Thymus (tissue), 11 donors: Measurements from ENCODE around the gene ZFP36L1. TPM values are rescaled to one million over a fixed set of nuclear protein-coding genes. Genes with fewer than 3 reads are reported as not detected.

ENCODE experiments used
- DNase-seq, 9 donors: peaks; one replicate each; pipeline ENCODE4 v3.0.0-alpha.2; 2013; ENCODE audit warnings: low spot score in 9 of 9, low read depth in 6 of 9, missing footprints in 1 of 9
- H3K27ac ChIP-seq, 2 donors: one replicate each; pipeline ENCODE4 v1.5.1; 2013; ENCODE audit warnings: control low read depth in 1 of 2, low read depth in 1 of 2, low read length in 1 of 2, mild to moderate bottlenecking in 1 of 2, moderate library complexity in 1 of 2
- H3K27me3 ChIP-seq, 2 donors: one replicate each; pipeline ENCODE4 v1.5.1; 2013; ENCODE audit warnings: low read length in 1 of 2; ENCODE audit not compliant: control insufficient read depth in 2 of 2, insufficient read depth in 1 of 2
- H3K36me3 ChIP-seq, 2 donors: one replicate each; pipeline ENCODE4 v1.5.1; 2013; ENCODE audit warnings: low read length in 1 of 2, mild to moderate bottlenecking in 1 of 2, moderate library complexity in 1 of 2; ENCODE audit not compliant: control insufficient read depth in 2 of 2, insufficient read depth in 2 of 2
- H3K4me1 ChIP-seq, 2 donors: one replicate each; pipeline ENCODE4 v1.5.1; 2013; ENCODE audit warnings: low read length in 2 of 2; ENCODE audit not compliant: control insufficient read depth in 2 of 2, insufficient read depth in 2 of 2
- H3K4me3 ChIP-seq, 2 donors: one replicate each; pipeline ENCODE4 v1.5.1; 2013; ENCODE audit warnings: low read length in 2 of 2, control low read depth in 1 of 2, mild to moderate bottlenecking in 1 of 2
- H3K9me3 ChIP-seq, 2 donors: one replicate each; pipeline ENCODE4 v1.5.1; 2013; ENCODE audit warnings: low read length in 1 of 2, mild to moderate bottlenecking in 1 of 2; ENCODE audit not compliant: control insufficient read depth in 2 of 2, insufficient read depth in 1 of 2
- WGBS: extraction: QIAGEN DNeasy Blood & Tissue Kit; methylation state at CpG from one replicate; pipeline ENCODE4 v1.1.7; 2013; 5-methylcytosine and 5-hydroxymethylcytosine counted together
- polyA plus RNA-seq: library from polyadenylated mRNA; stranded (reverse); fragments of 200-250 nt; gene quantifications from one replicate; pipeline ENCODE4 v1.2.3, GENCODE V29; 2013
- total RNA-seq: library from RNA; stranded (reverse); fragments of 120-200 nt; gene quantifications from one replicate; pipeline ENCODE4 v1.2.4, GENCODE V29; 2013
- donor health status: healthy.

ZFP36L1 gene
- total and polyA plus RNA-seq, 2 donors: 30.0 to 109 TPM

DNA sequence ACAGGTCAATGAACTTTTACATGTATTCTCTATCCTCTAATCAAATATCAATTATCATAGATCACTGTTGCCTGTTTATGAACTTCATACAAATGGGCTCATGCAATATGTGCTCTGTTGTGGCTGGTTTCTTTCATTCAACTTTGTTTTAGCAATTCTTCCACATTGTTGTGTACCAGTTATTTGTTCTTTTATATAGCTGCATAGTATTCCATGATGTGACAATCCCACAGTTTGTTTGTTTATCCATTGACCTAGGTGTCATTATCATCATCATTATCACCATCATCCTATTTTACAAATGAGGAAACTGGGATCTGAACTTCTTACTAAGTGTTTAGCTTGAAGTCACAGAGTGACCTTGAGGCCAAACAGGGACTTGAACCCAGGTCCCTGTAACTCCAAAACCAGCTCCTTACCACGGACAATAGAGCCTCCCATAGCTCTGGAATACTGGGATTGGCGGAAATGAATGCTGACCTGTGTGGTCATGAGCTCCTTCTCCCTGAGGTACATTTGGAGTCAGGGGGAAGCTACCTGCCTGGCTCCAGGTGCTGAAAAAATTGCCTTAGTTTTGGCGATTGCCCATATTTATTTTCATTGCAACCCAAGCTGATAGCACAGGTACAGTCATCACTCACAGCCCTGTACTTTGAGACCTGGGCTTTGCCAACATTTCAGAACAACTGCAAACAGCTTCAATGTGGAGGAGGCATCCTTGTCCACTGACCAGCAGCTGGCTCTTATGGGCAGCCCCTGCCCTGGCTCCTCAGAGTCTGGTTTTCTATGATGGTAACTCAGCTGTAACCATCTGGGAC lies 9.2 kb downstream of the ZFP36L1 start:
- peaks cover 40 to 79% of the 10 kb centered on the region in 2 donors for H3K4me1 ChIP-seq

DNA sequence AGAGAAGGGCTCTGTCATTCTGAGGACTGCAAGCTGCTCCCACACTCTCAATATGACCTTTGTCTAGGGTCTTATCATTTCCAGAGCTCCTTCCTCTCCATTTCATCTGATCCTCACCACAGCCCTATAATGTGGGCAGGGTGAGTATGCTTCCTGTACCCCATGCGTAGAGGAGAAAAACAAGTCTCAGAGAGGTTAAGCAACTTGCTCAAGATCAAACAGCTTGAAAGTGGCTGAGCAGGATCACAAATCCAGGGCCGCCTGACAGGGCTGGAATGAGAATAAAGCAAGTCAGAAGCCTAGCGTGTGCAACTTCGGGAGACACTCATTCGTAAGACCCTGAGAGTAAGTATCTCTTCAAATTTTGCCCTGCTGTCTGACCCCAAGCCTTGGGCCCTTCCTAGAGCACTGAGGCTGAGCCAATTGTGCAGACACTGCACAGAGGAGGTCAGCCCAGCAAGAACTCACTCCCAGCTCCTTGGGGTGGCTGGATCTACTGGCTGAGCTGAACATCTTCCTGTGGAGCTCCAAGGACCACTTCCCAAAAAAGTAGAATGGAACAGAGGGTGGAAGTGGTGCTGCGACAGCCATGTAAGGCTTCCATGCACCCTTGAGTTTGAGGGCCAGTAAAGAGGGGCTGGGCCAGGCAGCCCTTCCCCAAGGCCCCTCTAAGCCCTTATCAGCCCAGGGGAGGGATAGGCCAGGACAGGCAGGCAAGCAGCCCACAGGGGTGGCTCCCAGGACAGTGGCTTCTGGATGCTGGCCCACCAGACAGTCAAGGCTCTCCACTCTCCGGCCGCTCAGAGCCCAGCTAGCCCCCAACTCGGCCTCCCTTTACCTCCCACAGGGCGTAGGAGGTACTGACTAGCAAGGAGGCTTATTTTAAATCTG lies 10.5 kb downstream of the ZFP36L1 start:
- peak in 4 of 9 donors; percentile 75 to 92 (median 78) for DNase-seq
- peak overlapping the region; percentile 36 to 48 for H3K27ac ChIP-seq
- H3K27me3 ChIP-seq: no peaks in the 10 kb centered on the region
- peaks cover 6 to 11% of the 10 kb centered on the region in 2 donors for H3K36me3 ChIP-seq
- WGBS: 75% methylated on average over 10 of the region's 10 CpGs
- no peak overlapping the region for H3K4me3 ChIP-seq
- no peaks in the 10 kb centered on the region for H3K9me3 ChIP-seq
- H3K4me1 ChIP-seq: peaks cover 40 to 74% of the 10 kb centered on the region in 2 donors

More for the DNA sequence above, 9.2 kb downstream of the ZFP36L1 start:
- Histone ChIP-seq H3K9me3 (no peaks in the 10 kb centered on the region), H3K27me3 (no peaks in the 10 kb centered on the region), H3K36me3 (peaks cover 9 to 21% of the 10 kb centered on the region in 2 donors), H3K27ac (peak overlapping the region in 1 of 2 donors; percentile 36), H3K4me3 (no peak overlapping the region)
- no peak for DNase-seq
- WGBS: 93% methylated on average over 3 of the region's 3 CpGs

DNA sequence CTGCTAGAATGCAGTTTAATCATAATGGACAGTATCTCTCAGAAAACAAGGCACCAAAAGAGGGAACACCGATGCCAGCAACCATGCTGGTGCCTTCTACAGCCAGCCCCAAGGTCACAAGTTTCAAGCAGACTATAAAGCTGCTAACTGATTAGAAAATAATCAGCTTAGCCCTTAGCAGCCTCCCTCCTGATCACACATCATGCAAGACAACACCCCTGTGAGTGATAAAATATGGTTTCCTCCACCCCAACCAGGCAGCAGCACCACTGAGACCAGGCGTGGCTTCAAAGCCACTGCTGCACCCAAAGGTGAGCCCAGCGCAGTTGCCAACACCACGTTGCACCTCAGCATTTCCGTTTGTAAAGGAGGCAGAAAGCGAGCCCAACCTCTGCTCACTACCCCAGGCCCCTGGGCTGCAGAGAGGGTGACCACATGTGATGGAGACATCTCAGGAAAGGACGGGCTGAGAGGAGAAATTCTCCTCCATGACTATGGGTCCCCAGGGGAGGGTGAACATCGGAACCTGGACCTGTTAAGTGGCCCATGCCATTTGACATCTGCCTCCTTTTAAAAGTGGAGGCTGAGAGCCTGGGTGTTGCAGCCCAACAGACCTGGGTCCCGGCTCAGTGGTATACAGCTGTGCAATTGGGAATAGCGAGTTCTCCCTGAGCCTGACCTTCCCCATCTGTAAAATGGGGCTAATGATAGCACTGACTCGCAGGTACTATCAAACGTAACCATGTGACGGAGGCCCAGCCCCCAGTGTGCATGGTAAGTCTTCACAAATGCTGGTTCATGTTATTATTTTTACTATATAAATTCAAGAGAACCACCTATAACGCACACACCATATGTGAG lies 11.5 kb downstream of the ZFP36L1 start:
- H3K27me3 ChIP-seq: no peaks in the 10 kb centered on the region
- DNase-seq: peak in 2 of 9 donors; percentile 54 to 70
- 65% methylated on average over 14 of the region's 14 CpGs for WGBS
- H3K4me1 ChIP-seq: peaks cover 34 to 65% of the 10 kb centered on the region in 2 donors
- H3K4me3 ChIP-seq: no peak overlapping the region
- H3K9me3 ChIP-seq: no peaks in the 10 kb centered on the region
- H3K27ac ChIP-seq: peak overlapping the region; percentile 83 to 85
- H3K36me3 ChIP-seq: peaks cover 0 to 1% of the 10 kb centered on the region in 2 donors

DNA sequence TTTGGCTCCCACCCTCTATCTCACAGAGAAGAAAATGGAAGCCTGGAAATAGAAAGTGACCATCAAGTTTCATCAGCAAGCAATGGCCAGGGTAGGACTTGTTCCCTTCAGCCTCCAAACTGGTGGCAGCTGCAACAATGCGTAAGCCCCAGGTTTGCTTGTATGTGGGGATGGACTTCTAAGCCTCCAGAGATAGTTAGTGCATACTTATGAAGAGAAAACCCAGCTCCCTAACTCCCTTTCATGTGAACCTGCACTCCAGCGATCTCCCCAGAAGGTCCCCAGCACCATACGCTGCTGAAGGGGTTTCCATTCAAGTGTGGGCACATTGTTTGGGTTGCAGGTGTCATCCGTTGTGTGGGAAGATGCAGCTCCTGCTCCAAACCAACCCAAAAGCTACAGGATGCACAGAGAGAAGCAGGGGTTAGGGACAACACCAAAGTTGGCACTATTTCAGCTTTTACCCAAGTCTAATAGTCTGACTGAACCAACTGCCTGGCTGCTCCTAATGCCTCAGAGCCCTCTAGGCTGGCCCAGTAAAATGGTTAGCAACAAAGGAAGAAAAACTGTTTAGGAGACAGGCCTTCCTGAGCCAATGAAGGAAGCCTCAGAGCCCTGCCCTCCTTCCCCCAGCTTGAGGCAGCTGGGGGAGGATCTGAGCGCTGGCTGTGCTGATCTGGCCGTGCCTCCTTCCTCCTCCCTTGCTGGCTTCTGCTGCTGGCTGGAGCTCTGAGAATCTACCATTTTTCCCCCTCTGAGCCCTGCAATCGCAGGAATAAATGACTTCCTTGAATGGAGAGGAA lies 12.3 kb downstream of the ZFP36L1 start:
- DNase-seq: peak in 3 of 9 donors; percentile 62 to 80 (median 66)
- 17% methylated on average over 7 of the region's 7 CpGs for WGBS
- peaks cover 34 to 61% of the 10 kb centered on the region in 2 donors for H3K4me1 ChIP-seq
- peak overlapping the region; percentile 2 to 3 for H3K4me3 ChIP-seq
- H3K27ac ChIP-seq: peak overlapping the region; percentile 83 to 85
- H3K36me3 ChIP-seq: no peaks in the 10 kb centered on the region
- peaks cover 0 to 1% of the 10 kb centered on the region in 2 donors for H3K9me3 ChIP-seq
- H3K27me3 ChIP-seq: no peaks in the 10 kb centered on the region

DNA sequence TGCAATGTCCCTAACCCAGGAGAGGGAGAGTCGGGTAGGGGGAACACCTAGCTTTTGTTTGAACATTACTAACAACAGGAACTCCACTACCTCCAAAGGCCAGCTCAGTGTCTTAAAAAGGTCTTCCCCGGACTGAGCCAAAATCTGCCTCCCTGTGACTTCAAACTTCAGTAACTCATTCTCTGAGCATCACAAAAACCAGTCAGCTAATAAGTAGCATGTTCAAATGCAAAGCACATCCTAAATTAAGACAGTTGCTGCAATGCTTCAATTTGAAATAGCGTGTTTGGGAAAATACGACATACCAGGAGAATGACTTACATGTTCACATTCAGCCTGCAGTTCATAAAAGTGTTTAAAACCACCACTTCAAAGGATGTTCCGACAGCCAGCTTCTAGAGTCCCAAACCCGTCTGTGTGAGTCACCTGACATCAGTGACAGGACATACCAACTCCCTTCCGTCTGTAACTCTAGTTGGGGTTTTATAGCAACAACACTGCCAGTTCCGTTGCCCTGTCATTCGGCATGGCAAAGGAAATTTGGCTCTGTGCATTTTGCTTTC lies 13.0 kb downstream of the ZFP36L1 start:
- peaks cover 34 to 56% of the 10 kb centered on the region in 2 donors for H3K4me1 ChIP-seq
- peak overlapping the region in 1 of 2 donors; percentile 3 for H3K4me3 ChIP-seq
- peak in 2 of 9 donors; percentile 62 to 84 for DNase-seq
- 33% methylated on average over 9 of the region's 9 CpGs for WGBS
- H3K27me3 ChIP-seq: no peaks in the 10 kb centered on the region
- peaks cover 0 to 5% of the 10 kb centered on the region in 2 donors for H3K9me3 ChIP-seq
- peak overlapping the region; percentile 83 to 85 for H3K27ac ChIP-seq
- H3K36me3 ChIP-seq: no peaks in the 10 kb centered on the region

- Histone ChIP-seq H3K36me3 (no peaks in the 10 kb centered on the region), H3K9me3 (peaks cover 0 to 5% of the 10 kb centered on the region in 2 donors), H3K4me3 (no peak overlapping the region), H3K27ac (no peak overlapping the region), H3K27me3 (no peaks in the 10 kb centered on the region), H3K4me1 (peaks cover 37 to 55% of the 10 kb centered on the region in 2 donors)
- DNase-seq: no peak
- 100% methylated on average over 1 of the region's 1 CpG for WGBS
These were observed 15.2 kb downstream of the ZFP36L1 start for GRCh38 chr14:68777644-68778043.

GRCh38 chr14:68775614-68776126 lies 17.2 kb downstream of the ZFP36L1 start:
- Histone ChIP-seq H3K36me3 (no peaks in the 10 kb centered on the region), H3K27me3 (no peaks in the 10 kb centered on the region), H3K9me3 (peaks cover 0 to 5% of the 10 kb centered on the region in 2 donors), H3K4me3 (no peak overlapping the region), H3K27ac (no peak overlapping the region), H3K4me1 (peaks cover 31 to 55% of the 10 kb centered on the region in 2 donors)
- DNase-seq: peak in 1 of 9 donors; percentile 43
- WGBS: 88% methylated on average over 6 of the region's 6 CpGs
